GM19193 (cell line): ENCODE results near the gene AFAP1.

Source experiments
- POLR2A ChIP-seq: IDR thresholded peaks from 4 replicates; pipeline ENCODE4 v1.6.1; 2011; ENCODE audit not compliant: insufficient read depth, insufficient read length; ENCODE audit errors: extremely low read depth

AFAP1 gene

GRCh38 chr4:7785017-7785416 is 154.6 kb downstream of the AFAP1 start:
- no peak for TF ChIP-seq POLR2A

GRCh38 chr4:7784131-7784870 is 155.4 kb downstream of the AFAP1 start:
- TF ChIP-seq POLR2A, result no peak

- no peak for TF ChIP-seq POLR2A
Measured at GRCh38 chr4:7783541-7783940, 156.1 kb downstream of the AFAP1 start.

GRCh38 chr4:7782783-7783182 is 156.9 kb downstream of the AFAP1 start:
- TF ChIP-seq POLR2A, result no peak

GRCh38 chr4:7781993-7782392 is 157.7 kb downstream of the AFAP1 start:
- no peak for TF ChIP-seq POLR2A

GRCh38 chr4:7781366-7781765 is 158.3 kb downstream of the AFAP1 start:
- no peak for TF ChIP-seq POLR2A

- no peak for TF ChIP-seq POLR2A
Measured at GRCh38 chr4:7780751-7781348, 158.8 kb downstream of the AFAP1 start.

- TF ChIP-seq POLR2A, result no peak
Measured at GRCh38 chr4:7779432-7779768, 160.3 kb downstream of the AFAP1 start.

GRCh38 chr4:7778510-7779431 is 160.9 kb downstream of the AFAP1 start:
- no peak for TF ChIP-seq POLR2A

- no peak for TF ChIP-seq POLR2A
Measured at GRCh38 chr4:7777871-7778509, 161.7 kb downstream of the AFAP1 start.

- TF ChIP-seq POLR2A, result no peak
Measured at GRCh38 chr4:7777017-7777710, 162.5 kb downstream of the AFAP1 start.

GRCh38 chr4:7775396-7775795 is 164.3 kb downstream of the AFAP1 start:
- no peak for TF ChIP-seq POLR2A

GRCh38 chr4:7774301-7775294 is 165.1 kb downstream of the AFAP1 start:
- TF ChIP-seq POLR2A, result no peak
